Lower leg skin (tissue), 3 donors: Measurements from ENCODE around the gene SNRNP27.
"Not testable (repeated sequence)": the region's sequence is repeated elsewhere in the genome, so short reads cannot be mapped to it uniquely, and the experiment has no call there.

Experiments
- POLR2A ChIP-seq, 2 donors: fragments of 450-650 bp; IDR thresholded peaks; one replicate each; pipeline ENCODE4 v1.6.1; 2016 to 2017; ENCODE audit warnings: antibody characterized with exemption in 2 of 2, mild to moderate bottlenecking in 1 of 2, moderate library complexity in 1 of 2
- TF ChIP-seq, protein P1 (sequence below), 3 donors: fragments of 450-650 bp; IDR thresholded peaks; one replicate each; pipeline ENCODE4 v1.5.1; 2016; ENCODE audit warnings: antibody characterized with exemption in 3 of 3, mild to moderate bottlenecking in 3 of 3, moderate library complexity in 2 of 3

DNA sequence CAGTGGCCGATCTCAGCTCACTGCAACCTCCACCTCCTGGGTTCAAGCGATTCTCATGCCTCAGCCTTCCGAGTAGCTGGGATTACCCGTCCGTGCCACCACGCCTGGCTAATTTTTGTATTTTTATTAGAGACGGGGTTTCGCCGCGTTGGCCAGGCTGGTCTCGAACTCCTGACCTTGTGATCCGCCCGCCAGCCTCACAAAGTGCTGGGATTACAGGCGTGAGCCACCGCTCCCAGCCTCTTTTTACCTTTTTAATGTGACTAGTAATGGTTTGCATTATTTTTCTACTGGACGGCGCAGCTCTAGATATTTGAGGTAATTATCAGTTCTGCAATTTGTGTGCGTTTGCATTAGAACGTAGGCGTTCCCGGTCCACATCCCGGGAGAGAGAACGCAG is 981 bp downstream of the SNRNP27 start:
- TF ChIP-seq, protein P1, sequence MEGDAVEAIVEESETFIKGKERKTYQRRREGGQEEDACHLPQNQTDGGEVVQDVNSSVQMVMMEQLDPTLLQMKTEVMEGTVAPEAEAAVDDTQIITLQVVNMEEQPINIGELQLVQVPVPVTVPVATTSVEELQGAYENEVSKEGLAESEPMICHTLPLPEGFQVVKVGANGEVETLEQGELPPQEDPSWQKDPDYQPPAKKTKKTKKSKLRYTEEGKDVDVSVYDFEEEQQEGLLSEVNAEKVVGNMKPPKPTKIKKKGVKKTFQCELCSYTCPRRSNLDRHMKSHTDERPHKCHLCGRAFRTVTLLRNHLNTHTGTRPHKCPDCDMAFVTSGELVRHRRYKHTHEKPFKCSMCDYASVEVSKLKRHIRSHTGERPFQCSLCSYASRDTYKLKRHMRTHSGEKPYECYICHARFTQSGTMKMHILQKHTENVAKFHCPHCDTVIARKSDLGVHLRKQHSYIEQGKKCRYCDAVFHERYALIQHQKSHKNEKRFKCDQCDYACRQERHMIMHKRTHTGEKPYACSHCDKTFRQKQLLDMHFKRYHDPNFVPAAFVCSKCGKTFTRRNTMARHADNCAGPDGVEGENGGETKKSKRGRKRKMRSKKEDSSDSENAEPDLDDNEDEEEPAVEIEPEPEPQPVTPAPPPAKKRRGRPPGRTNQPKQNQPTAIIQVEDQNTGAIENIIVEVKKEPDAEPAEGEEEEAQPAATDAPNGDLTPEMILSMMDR (IDR thresholded peaks at IDR 0.05) = not testable (repeated sequence)
- TF ChIP-seq POLR2A (IDR thresholded peaks at IDR 0.05) = not testable (repeated sequence)
